CD4-positive, alpha-beta T cell (primary cell): ENCODE measurements around the gene UTP18. TPM values are rescaled to one million over a fixed set of nuclear protein-coding genes. Genes with fewer than 3 reads are reported as not detected.

Source experiments
- ATAC-seq: fragments of 200-7000 bp; cut with Tn5 transposase; one replicate; pipeline ENCODE4 v1.10.0; 2022; ENCODE audit warnings: mild to moderate bottlenecking; ENCODE audit not compliant: poor library complexity
- CTCF ChIA-PET: fragments of 350-600 bp; sonication (Branson Sonifier 250); formaldehyde crosslinking; loops from one replicate; lab custom pipeline; 2021; ENCODE audit warnings: antibody characterized with exemption, inconsistent platforms; lab: Charles Lee
- POLR2A ChIA-PET: fragments of 350-600 bp; sonication (Branson Sonifier 250); formaldehyde crosslinking; loops from one replicate; lab custom pipeline; 2021; ENCODE audit warnings: antibody characterized with exemption, inconsistent platforms; lab: Charles Lee
- DNase-seq, 14 experiments: peaks; one replicate each; pipeline ENCODE4 v3.0.0-alpha.2; 2013 to 2020; ENCODE audit warnings: mixed read lengths in 2 of 14
- H3K27ac ChIP-seq, 2 donors: one replicate each; pipeline versions ENCODE4 v1.5.1 to v1.7.0; 2013; ENCODE audit warnings: low read length in 2 of 2, low read depth in 1 of 2, mild to moderate bottlenecking in 1 of 2
- H3K27me3 ChIP-seq, 2 experiments: 1 replicate in 1 of 2; 2 replicates in 1 of 2; pipeline versions ENCODE4 v1.6.1 to v1.7.0; 2013; ENCODE audit warnings: low read length in 2 of 2, control low read depth in 1 of 2, mild to moderate bottlenecking in 1 of 2, moderate library complexity in 1 of 2; ENCODE audit not compliant: insufficient read depth in 2 of 2, control insufficient read depth in 1 of 2
- H3K36me3 ChIP-seq: one replicate; pipeline ENCODE4 v1.6.1; 2013; ENCODE audit warnings: low read length, control low read depth; ENCODE audit not compliant: insufficient read depth
- H3K4me1 ChIP-seq: one replicate; pipeline ENCODE4 v1.6.1; 2013; ENCODE audit warnings: low read length, control low read depth; ENCODE audit not compliant: insufficient read depth
- H3K4me3 ChIP-seq: one replicate; pipeline ENCODE4 v1.5.1; 2013; ENCODE audit warnings: mild to moderate bottlenecking, low read length, moderate library complexity
- H3K9me3 ChIP-seq, 2 experiments: 1 replicate in 1 of 2; 2 replicates in 1 of 2; pipeline versions ENCODE4 v1.6.1 to v1.7.0; 2013; ENCODE audit warnings: low read length in 2 of 2, mild to moderate bottlenecking in 2 of 2, control low read depth in 1 of 2, moderate library complexity in 1 of 2; ENCODE audit not compliant: control insufficient read depth in 1 of 2, insufficient read depth in 1 of 2
- H3K27ac Mint-ChIP-seq: one replicate; pipeline ENCODE4 v1.8.0; 2020; ENCODE audit warnings: mixed read lengths
- H3K27me3 Mint-ChIP-seq: one replicate; pipeline ENCODE4 v1.8.0; 2021; ENCODE audit warnings: mixed read lengths
- H3K36me3 Mint-ChIP-seq: one replicate; pipeline ENCODE4 v1.8.0; 2021; ENCODE audit warnings: low read depth, mixed read lengths
- H3K4me1 Mint-ChIP-seq: one replicate; pipeline ENCODE4 v1.8.0; 2021; ENCODE audit warnings: low read depth, mixed read lengths
- H3K4me3 Mint-ChIP-seq: one replicate; pipeline ENCODE4 v1.8.0; 2020; ENCODE audit warnings: mild to moderate bottlenecking, mixed read lengths
- H3K9me3 Mint-ChIP-seq: one replicate; pipeline ENCODE4 v1.8.0; 2020; ENCODE audit warnings: mixed read lengths
- CTCF ChIP-seq: fragments of 200-600 bp; IDR thresholded peaks from one replicate; pipeline ENCODE4 v1.8.0; 2022; ENCODE audit warnings: antibody characterized with exemption, mild to moderate bottlenecking
- intact Hi-C, 2 experiments: fragments of 100-400 bp; cut with DNase I in 1 of 2; cut with micrococcal nuclease in 1 of 2; formaldehyde crosslinking; loops; one replicate each; pipeline versions ENCODE4 v1.15.1 to v1.9.0; 2023 to 2025; cut with DNase I, micrococcal nuclease
- total RNA-seq, 174 experiments: library from RNA in 2 of 174; stranded (reverse) in 2 of 174; gene quantifications; one replicate each; pipeline ENCODE4 v1.2.3 and lab custom pipeline; 2021 to 2026

The UTP18 gene
- total RNA-seq, 2 experiments from 2014 or later, result 48.5 to 49.8 TPM

- peaks cover 67% of the 10 kb centered on the region for H3K4me1 Mint-ChIP-seq
- no peaks in the 10 kb centered on the region for H3K27me3 ChIP-seq
- no peak overlapping the region for H3K4me3 ChIP-seq
- ATAC-seq (no peak), DNase-seq (no peak)
- no peak overlapping the region for H3K27ac Mint-ChIP-seq
- H3K27ac ChIP-seq, result no peak overlapping the region
- TF ChIP-seq CTCF, result no peak
- peaks cover 19% of the 10 kb centered on the region for H3K4me1 ChIP-seq
- no peaks in the 10 kb centered on the region for H3K27me3 Mint-ChIP-seq
- intact Hi-C loops, result loop anchor here in 1 of 2 experiments (5.0 to 10.0 kb wide), 3 partner anchors 89 to 391 kb away; partner anchors contain the start of genes NME2 and TOB1
- H3K4me3 Mint-ChIP-seq, result peak overlapping the region; percentile 61
- H3K9me3 ChIP-seq, result no peaks in the 10 kb centered on the region
- H3K9me3 Mint-ChIP-seq, result no peaks in the 10 kb centered on the region
- ChIA-PET CTCF (no interaction called here), POLR2A (no interaction called here)
- H3K36me3 ChIP-seq, result peaks cover 39% of the 10 kb centered on the region
- peaks cover 86% of the 10 kb centered on the region for H3K36me3 Mint-ChIP-seq
Observed at GRCh38 chr17:51256101-51256500, 4.2 kb upstream of the UTP18 start.

DNA sequence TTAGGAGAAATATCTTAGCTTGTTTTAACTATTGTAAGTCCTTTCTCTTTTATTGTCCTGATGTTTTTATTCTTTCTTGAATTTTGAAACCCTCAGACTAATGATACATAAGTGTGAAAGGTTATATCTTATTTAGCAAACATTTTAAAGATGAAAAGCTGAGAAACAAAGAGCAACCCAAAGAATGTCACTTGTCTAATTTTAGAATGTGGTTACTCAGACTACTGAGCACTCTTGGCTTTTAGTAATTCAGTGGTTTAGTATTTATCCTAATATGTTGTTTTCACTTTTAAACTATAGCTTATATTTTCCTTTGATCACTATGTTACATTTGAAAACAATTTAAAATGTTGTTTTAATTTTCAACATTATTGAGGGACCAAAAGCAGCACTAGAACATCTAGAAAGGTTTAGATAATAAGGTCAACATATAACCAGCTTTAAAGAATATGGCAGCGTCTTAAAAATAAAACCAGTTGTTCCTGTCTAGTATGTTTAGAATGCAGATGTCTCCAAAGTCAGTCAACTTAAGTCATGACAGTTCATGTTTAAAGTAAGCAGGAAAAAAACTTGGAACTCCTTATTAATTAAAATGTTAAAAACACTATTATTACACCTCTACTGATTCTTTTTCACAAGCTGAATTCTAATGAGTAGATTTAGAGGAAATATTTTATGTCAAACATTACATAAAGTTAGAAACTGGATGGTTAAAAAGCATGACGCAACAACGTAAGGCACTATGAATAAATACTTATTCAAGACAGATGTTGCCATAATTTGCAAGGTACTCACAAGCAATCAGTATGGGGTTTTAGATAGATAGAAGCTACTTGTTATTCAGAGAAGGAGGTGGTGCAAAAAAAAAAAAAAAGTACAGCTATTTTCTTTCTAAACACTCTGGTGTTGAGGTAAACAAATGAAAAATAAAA is 2.9 kb upstream of the UTP18 start:
- H3K4me3 Mint-ChIP-seq, result peak overlapping the region; percentile 99
- Histone ChIP-seq H3K27ac (no peak overlapping the region), H3K4me1 (peaks cover 32% of the 10 kb centered on the region), H3K36me3 (peaks cover 36% of the 10 kb centered on the region), H3K4me3 (no peak overlapping the region), H3K9me3 (no peaks in the 10 kb centered on the region), H3K27me3 (no peaks in the 10 kb centered on the region)
- TF ChIP-seq CTCF, result no peak
- DNase-seq, result no peak
- H3K4me1 Mint-ChIP-seq, result peaks cover 76% of the 10 kb centered on the region
- peak overlapping the region; percentile 99 for H3K27ac Mint-ChIP-seq
- CTCF ChIA-PET, result interaction anchor here (1.2 kb wide), 1 partner anchor 104 kb away, joined by 3 read pairs; the partner anchor contains the start of gene NME1
- POLR2A ChIA-PET, result interaction anchor here (0.5 kb wide), 1 partner anchor 1288 kb away, joined by 3 read pairs; no protein-coding TSS in a partner anchor
- intact Hi-C loops, result loop anchor here in 1 of 2 experiments (5.0 to 10.0 kb wide), 3 partner anchors 90 to 393 kb away; partner anchors contain the start of genes NME2 and TOB1
- peaks cover 84% of the 10 kb centered on the region for H3K36me3 Mint-ChIP-seq
- H3K9me3 Mint-ChIP-seq, result no peaks in the 10 kb centered on the region
- ATAC-seq, result no peak
- no peaks in the 10 kb centered on the region for H3K27me3 Mint-ChIP-seq

- Mint-ChIP-seq H3K4me3 (peak overlapping the region; percentile 99), H3K27me3 (no peaks in the 10 kb centered on the region), H3K9me3 (no peaks in the 10 kb centered on the region), H3K4me1 (peaks cover 86% of the 10 kb centered on the region), H3K36me3 (peaks cover 86% of the 10 kb centered on the region), H3K27ac (peak overlapping the region; percentile 99)
- DNase-seq, result peak in 4 of 14 experiments; percentile 1 to 30 (median 14)
- TF ChIP-seq CTCF, result no peak
- Histone ChIP-seq H3K27me3 (no peaks in the 10 kb centered on the region), H3K4me3 (peak overlapping the region; percentile 90), H3K4me1 (peaks cover 39% of the 10 kb centered on the region), H3K9me3 (no peaks in the 10 kb centered on the region), H3K36me3 (peaks cover 37% of the 10 kb centered on the region), H3K27ac (peak overlapping the region; percentile 96 to 99)
- CTCF ChIA-PET, result no interaction called here
- ATAC-seq, result no peak
- POLR2A ChIA-PET, result interaction anchor here (1.1 to 1.2 kb wide), 2 partner anchors 8 to 61 kb away, joined by 3 to 4 read pairs; no protein-coding TSS in a partner anchor
- intact Hi-C loops, result loop anchor here in 1 of 2 experiments (5.0 to 10.0 kb wide), 3 partner anchors 92 to 394 kb away; partner anchors contain the start of genes NME2 and TOB1
Observed at GRCh38 chr17:51258756-51259563, 1.4 kb upstream of the UTP18 start.
